ENCODE measurements around the gene NMT2.
A peak's percentile ranks its signal among the peaks of the same experiment; 100 is the strongest.

DNA sequence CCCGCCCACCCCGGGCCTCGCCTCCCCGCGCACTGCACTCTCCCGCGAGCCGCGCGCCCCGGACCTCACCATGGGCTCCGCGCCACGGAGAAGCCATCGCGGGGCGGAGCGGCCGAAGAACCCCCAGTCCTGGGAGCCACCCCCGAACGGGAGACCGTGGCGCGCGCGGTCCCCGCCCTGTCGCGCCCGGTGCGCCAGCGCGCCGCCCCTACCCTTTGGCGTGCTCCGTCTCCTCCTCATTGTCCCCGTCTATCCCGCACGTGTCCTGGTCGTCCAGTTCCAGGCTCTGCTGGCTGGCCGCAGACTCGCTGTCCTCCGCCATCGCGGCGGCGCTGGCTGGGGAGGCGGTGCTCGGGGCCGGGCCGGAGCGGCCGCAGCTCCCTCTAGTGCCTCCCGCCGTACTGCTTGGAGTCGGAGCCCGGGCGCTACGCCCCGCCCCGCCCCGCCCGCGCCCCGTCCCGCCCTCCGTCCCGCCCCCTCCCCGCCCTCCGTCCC lies at the start of gene NMT2:
- TF ChIP-seq, protein P1, sequence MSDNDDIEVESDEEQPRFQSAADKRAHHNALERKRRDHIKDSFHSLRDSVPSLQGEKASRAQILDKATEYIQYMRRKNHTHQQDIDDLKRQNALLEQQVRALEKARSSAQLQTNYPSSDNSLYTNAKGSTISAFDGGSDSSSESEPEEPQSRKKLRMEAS (IDR thresholded peaks at IDR 0.05): no peak
- TF ChIP-seq, protein P2, sequence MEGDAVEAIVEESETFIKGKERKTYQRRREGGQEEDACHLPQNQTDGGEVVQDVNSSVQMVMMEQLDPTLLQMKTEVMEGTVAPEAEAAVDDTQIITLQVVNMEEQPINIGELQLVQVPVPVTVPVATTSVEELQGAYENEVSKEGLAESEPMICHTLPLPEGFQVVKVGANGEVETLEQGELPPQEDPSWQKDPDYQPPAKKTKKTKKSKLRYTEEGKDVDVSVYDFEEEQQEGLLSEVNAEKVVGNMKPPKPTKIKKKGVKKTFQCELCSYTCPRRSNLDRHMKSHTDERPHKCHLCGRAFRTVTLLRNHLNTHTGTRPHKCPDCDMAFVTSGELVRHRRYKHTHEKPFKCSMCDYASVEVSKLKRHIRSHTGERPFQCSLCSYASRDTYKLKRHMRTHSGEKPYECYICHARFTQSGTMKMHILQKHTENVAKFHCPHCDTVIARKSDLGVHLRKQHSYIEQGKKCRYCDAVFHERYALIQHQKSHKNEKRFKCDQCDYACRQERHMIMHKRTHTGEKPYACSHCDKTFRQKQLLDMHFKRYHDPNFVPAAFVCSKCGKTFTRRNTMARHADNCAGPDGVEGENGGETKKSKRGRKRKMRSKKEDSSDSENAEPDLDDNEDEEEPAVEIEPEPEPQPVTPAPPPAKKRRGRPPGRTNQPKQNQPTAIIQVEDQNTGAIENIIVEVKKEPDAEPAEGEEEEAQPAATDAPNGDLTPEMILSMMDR (IDR thresholded peaks at IDR 0.05; ENCODE audit: low read depth, low read length, missing input control): peak; percentile 32
- TF ChIP-seq TAF1 (conservative IDR thresholded peaks at IDR 0.05) (no peak), RXRA (IDR thresholded peaks at IDR 0.05) (no peak), FOXA1 (IDR thresholded peaks at IDR 0.05) (no peak), JUND (IDR thresholded peaks at IDR 0.05) (no peak), RAD21 (IDR thresholded peaks at IDR 0.05) (peak; percentile 27 to 54), HNF4A (conservative IDR thresholded peaks at IDR 0.05) (no peak)
